GM21737 (cell line): Measurements from ENCODE around the gene KIF26B.

ENCODE experiments used
- ATAC-seq: cut with Tn5 transposase; IDR thresholded peaks from one replicate; pipeline ENCODE4 v1.9.1; 2021; ENCODE audit warnings: mild to moderate bottlenecking, moderate library complexity; ENCODE audit not compliant: unreplicated experiment

The KIF26B gene

GRCh38 chr1:245583081-245583480 is 428.3 kb downstream of the KIF26B start:
- ATAC-seq, result no peak

- no peak for ATAC-seq
Measured at GRCh38 chr1:245583575-245584330, 429.0 kb downstream of the KIF26B start.

- no peak for ATAC-seq
Measured at GRCh38 chr1:245585252-245585959, 430.6 kb downstream of the KIF26B start.

- ATAC-seq, result no peak
Measured at GRCh38 chr1:245587435-245588115, 432.8 kb downstream of the KIF26B start.

- no peak for ATAC-seq
Measured at GRCh38 chr1:245588116-245588639, 433.4 kb downstream of the KIF26B start.

- no peak for ATAC-seq
Measured at GRCh38 chr1:245589316-245589715, 434.5 kb downstream of the KIF26B start.

- no peak for ATAC-seq
Measured at GRCh38 chr1:245589906-245590305, 435.1 kb downstream of the KIF26B start.

- no peak for ATAC-seq
Measured at GRCh38 chr1:245590726-245591125, 435.9 kb downstream of the KIF26B start.

GRCh38 chr1:245591346-245592188 is 436.8 kb downstream of the KIF26B start:
- no peak for ATAC-seq

GRCh38 chr1:245592189-245592460 is 437.3 kb downstream of the KIF26B start:
- ATAC-seq, result no peak

- ATAC-seq, result no peak
Measured at GRCh38 chr1:245598524-245599305, 443.9 kb downstream of the KIF26B start.

- ATAC-seq, result no peak
Measured at GRCh38 chr1:245599371-245600174, 444.8 kb downstream of the KIF26B start.

- no peak for ATAC-seq
Measured at GRCh38 chr1:245600658-245601057, 445.9 kb downstream of the KIF26B start.

- ATAC-seq, result no peak
Measured at GRCh38 chr1:245603311-245603865, 448.6 kb downstream of the KIF26B start.

GRCh38 chr1:245604979-245605378 is 450.2 kb downstream of the KIF26B start:
- ATAC-seq, result no peak

GRCh38 chr1:245605480-245606156 is 450.8 kb downstream of the KIF26B start:
- ATAC-seq, result no peak

GRCh38 chr1:245606157-245606725 is 451.5 kb downstream of the KIF26B start:
- ATAC-seq, result no peak

GRCh38 chr1:245608271-245608670 is 453.5 kb downstream of the KIF26B start:
- no peak for ATAC-seq
